ENCODE results near the gene RAB27B.

The RAB27B gene

DNA sequence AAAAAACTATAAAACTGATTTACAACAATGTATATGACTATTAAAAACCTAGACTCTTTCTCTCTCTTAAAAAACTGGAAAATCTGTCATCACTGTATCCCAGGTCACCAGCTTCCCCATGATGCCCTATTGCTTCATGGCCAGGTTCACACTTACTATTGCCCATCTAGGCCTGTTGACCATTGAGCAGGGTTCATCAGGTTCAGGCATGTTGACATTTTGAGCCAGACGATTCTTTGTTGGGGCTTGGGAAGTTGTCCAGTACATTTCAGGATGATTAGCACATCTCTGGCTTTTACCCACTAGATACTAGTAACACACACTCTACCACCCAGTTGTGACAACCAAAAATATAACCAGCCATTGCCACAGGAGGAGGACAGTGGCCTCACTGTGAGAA, 26.9 kb upstream of the RAB27B start:
- H3K36me3 ChIP-seq = no peaks in the 10 kb centered on the region
- DNase-seq = no peak
- no peak overlapping the region for H3K27ac ChIP-seq
- no peaks in the 10 kb centered on the region for H3K9me3 ChIP-seq (ENCODE audit: severe bottlenecking)
- H3K4me3 ChIP-seq (ENCODE audit: low read depth, low read length) = no peak overlapping the region
- peaks cover 38% of the 10 kb centered on the region for H3K27me3 ChIP-seq (ENCODE audit: insufficient read depth, low read depth, severe bottlenecking)
- TF ChIP-seq, protein P1, sequence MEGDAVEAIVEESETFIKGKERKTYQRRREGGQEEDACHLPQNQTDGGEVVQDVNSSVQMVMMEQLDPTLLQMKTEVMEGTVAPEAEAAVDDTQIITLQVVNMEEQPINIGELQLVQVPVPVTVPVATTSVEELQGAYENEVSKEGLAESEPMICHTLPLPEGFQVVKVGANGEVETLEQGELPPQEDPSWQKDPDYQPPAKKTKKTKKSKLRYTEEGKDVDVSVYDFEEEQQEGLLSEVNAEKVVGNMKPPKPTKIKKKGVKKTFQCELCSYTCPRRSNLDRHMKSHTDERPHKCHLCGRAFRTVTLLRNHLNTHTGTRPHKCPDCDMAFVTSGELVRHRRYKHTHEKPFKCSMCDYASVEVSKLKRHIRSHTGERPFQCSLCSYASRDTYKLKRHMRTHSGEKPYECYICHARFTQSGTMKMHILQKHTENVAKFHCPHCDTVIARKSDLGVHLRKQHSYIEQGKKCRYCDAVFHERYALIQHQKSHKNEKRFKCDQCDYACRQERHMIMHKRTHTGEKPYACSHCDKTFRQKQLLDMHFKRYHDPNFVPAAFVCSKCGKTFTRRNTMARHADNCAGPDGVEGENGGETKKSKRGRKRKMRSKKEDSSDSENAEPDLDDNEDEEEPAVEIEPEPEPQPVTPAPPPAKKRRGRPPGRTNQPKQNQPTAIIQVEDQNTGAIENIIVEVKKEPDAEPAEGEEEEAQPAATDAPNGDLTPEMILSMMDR (IDR thresholded peaks at IDR 0.05; ENCODE audit: low read depth, low read length) = no peak

DNA sequence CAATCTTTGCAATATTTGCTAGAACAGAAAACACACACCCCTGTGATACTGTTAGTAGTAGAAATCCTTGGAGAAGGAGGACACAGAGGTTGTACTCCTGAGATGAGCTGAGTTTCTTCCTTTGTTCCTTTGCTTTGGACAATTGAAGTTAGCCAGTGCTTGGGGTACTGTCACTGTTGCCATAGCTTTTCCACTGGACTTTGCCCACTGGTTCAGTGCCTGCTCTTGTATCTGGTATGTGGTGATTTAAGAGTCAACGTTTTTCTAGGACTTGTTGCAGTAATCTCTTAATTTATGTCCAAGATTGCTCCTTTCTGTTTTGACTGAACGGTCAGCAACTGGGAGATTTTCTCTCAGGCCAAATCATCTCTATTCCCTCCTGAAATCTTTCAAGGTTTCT, 26.1 kb upstream of the RAB27B start:
- no peak overlapping the region for H3K4me3 ChIP-seq (ENCODE audit: low read depth, low read length)
- H3K36me3 ChIP-seq = no peaks in the 10 kb centered on the region
- no peak overlapping the region for H3K27ac ChIP-seq
- DNase-seq = no peak
- H3K9me3 ChIP-seq (ENCODE audit: severe bottlenecking) = no peaks in the 10 kb centered on the region
- TF ChIP-seq, protein P1 (IDR thresholded peaks at IDR 0.05; ENCODE audit: low read depth, low read length) = no peak
- peaks cover 37% of the 10 kb centered on the region for H3K27me3 ChIP-seq (ENCODE audit: insufficient read depth, low read depth, severe bottlenecking)

DNA sequence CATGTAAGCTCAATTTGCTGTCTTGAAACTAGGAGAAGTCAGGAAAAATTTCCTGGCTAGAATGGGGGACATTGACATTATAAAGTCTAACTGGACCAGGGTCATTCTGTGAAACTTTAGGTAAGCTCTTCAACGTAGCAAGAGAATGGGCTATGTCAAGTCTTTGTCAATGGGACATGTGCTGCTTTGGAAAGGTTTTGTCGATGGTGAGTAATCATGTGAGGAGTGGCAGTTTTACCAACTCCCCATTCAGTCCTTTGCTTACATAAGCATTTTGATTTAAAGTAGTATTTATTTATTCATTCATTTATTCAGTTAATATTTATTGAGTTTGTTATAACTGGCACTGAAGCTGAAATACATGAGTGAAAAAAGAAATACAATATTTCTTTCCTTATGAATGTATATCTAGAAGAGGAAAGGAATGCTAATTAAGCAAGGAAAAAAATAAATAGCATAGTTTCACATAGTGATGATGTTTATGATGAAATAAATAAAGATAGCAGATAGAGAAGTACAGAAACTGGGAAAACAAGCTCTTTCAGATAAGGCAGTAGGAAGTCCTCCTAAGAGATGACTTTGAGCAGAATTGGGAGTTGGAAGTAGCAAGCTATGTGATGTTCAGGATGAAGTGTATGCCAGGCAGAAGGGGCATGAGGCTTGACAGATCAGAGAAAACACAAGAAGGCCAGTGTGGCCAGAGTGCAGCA, 25.4 kb upstream of the RAB27B start:
- peaks cover 36% of the 10 kb centered on the region for H3K27me3 ChIP-seq (ENCODE audit: insufficient read depth, low read depth, severe bottlenecking)
- no peaks in the 10 kb centered on the region for H3K36me3 ChIP-seq
- no peak for DNase-seq
- H3K27ac ChIP-seq = no peak overlapping the region
- no peaks in the 10 kb centered on the region for H3K9me3 ChIP-seq (ENCODE audit: severe bottlenecking)
- no peak overlapping the region for H3K4me3 ChIP-seq (ENCODE audit: low read depth, low read length)
- TF ChIP-seq, protein P1 (IDR thresholded peaks at IDR 0.05; ENCODE audit: low read depth, low read length) = no peak

DNA sequence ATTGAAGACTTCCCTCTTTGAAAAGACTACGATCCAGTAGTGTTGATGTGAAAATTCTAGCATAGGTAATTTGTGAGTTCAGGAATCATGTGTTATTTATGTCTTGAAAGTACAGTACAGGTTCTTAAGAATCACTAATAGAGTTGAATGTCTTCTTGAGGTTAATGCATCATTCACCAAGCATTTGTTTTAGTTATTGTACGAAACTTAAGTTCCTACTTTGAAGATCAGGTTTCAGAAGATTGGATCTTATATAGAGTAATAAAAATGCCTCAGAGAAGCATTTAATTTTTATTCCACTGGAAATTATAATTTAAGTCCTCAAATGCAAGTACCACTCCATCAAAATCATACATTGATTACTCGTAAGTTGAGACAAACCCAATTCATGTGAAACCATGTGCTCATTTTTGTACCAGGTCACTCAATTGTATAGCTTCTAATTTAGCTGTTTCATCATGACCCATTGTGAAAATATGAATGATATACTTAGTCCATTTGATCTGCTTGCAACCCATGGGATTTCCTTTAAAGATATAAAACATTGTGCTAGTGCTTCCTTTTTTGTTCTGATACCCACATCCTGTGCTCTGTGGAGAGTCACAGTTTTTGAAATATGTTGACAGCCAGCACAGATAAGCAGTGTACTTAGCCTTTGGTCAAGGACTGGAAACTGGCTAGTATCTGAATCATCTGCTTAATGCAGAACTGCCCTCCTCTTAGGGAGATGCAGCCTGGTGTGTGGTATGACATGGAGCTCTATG, 22.5 kb upstream of the RAB27B start:
- H3K36me3 ChIP-seq = no peaks in the 10 kb centered on the region
- H3K9me3 ChIP-seq (ENCODE audit: severe bottlenecking) = no peaks in the 10 kb centered on the region
- peaks cover 38% of the 10 kb centered on the region for H3K27me3 ChIP-seq (ENCODE audit: insufficient read depth, low read depth, severe bottlenecking)
- H3K27ac ChIP-seq = no peak overlapping the region
- TF ChIP-seq, protein P1 (IDR thresholded peaks at IDR 0.05; ENCODE audit: low read depth, low read length) = no peak
- DNase-seq = no peak
- H3K4me3 ChIP-seq (ENCODE audit: low read depth, low read length) = no peak overlapping the region

DNA sequence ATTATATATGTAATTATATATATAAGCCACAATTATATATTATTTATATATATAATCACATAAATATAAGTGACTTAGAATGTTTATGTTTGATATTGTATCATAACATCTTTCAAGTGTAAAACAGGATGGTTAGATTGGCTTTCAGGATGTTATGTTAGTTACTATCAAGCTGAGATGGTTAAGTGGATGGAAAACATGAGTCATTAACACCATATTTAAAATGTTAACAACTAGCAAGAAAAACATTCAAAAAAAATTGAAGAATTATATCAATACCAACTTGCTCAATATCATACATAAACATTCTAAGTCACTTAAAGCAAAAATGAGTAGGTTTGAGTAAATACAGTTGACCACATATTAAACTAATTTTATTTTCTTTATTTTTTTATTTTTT, 21.8 kb upstream of the RAB27B start:
- DNase-seq = no peak
- Histone ChIP-seq H3K36me3 (no peaks in the 10 kb centered on the region), H3K27ac (no peak overlapping the region), H3K4me3 (ENCODE audit: low read depth, low read length) (no peak overlapping the region), H3K9me3 (ENCODE audit: severe bottlenecking) (no peaks in the 10 kb centered on the region), H3K27me3 (ENCODE audit: insufficient read depth, low read depth, severe bottlenecking) (peaks cover 45% of the 10 kb centered on the region)
- TF ChIP-seq, protein P1 (IDR thresholded peaks at IDR 0.05; ENCODE audit: low read depth, low read length) = no peak

All from WERI-Rb-1 (cell line).